Panc1 (cell line): ENCODE measurements around the gene PDYN. TPM values are rescaled to one million over a fixed set of nuclear protein-coding genes. Genes with fewer than 3 reads are reported as not detected.

Source experiments
- ATAC-seq: fragments of 200-7000 bp; cut with Tn5 transposase; 2 replicates; pipeline ENCODE4 v1.9.1; 2020; ENCODE audit warnings: mild to moderate bottlenecking, moderate library complexity
- BruUV-seq: library from RNA; stranded (reverse); fragments of 400-500 nt; replicated peaks from 2 replicates; lab custom pipeline; 2021; lab: Mats Ljungman, UMichigan
- CTCF ChIA-PET: fragments of 300-600 bp; sonication (Branson Sonifier 250); formaldehyde crosslinking; loops from one replicate; lab custom pipeline; 2022; ENCODE audit warnings: antibody characterized with exemption; lab: Charles Lee
- POLR2A ChIA-PET: fragments of 300-600 bp; sonication (Branson Sonifier 250); formaldehyde crosslinking; loops from one replicate; lab custom pipeline; 2022; ENCODE audit warnings: antibody characterized with exemption; lab: Charles Lee
- DNase-seq: peaks from one replicate; pipeline ENCODE4 v3.0.0-alpha.2; 2010; ENCODE audit warnings: low read depth, low spot score
- H3K27ac ChIP-seq: 2 replicates; pipeline ENCODE4 v1.5.1; 2011; ENCODE audit warnings: mild to moderate bottlenecking, low read length, inconsistent platforms
- H3K27me3 ChIP-seq: fragments of 200-500 bp; sonication (Bioruptor generic); 2 replicates; pipeline ENCODE4 v1.6.0; 2014; ENCODE audit warnings: low read length, inconsistent platforms; ENCODE audit not compliant: control insufficient read depth, insufficient read depth
- H3K36me3 ChIP-seq: fragments of 200-500 bp; sonication (Bioruptor generic); 2 replicates; pipeline ENCODE4 v1.5.1; 2014; ENCODE audit warnings: inconsistent platforms, mild to moderate bottlenecking, low read length, moderate library complexity; ENCODE audit not compliant: control insufficient read depth, insufficient read depth
- H3K4me1 ChIP-seq: 2 replicates; pipeline ENCODE4 v1.5.1; 2011; ENCODE audit warnings: inconsistent platforms, mild to moderate bottlenecking, low read length, moderate library complexity; ENCODE audit not compliant: control insufficient read depth, insufficient read depth
- H3K4me3 ChIP-seq, 2 experiments: 2 replicates each; pipeline ENCODE4 v1.5.1; 2011 to 2012; ENCODE audit warnings: low read depth in 2 of 2, low read length in 2 of 2, mild to moderate bottlenecking in 2 of 2, inconsistent platforms in 1 of 2, moderate library complexity in 1 of 2
- H3K9me3 ChIP-seq: fragments of 200-500 bp; sonication (Bioruptor generic); 2 replicates; pipeline ENCODE4 v1.5.1; 2014; ENCODE audit warnings: low read depth, mild to moderate bottlenecking, inconsistent platforms, low read length, moderate library complexity; ENCODE audit not compliant: control insufficient read depth, insufficient read depth
- CTCF ChIP-seq: fragments of 450-650 bp; IDR thresholded peaks from 2 replicates; pipeline ENCODE4 v1.5.1; 2017; ENCODE audit warnings: mild to moderate bottlenecking
- POLR2AphosphoS5 ChIP-seq: IDR thresholded peaks from 2 replicates; pipeline ENCODE4 v1.6.1; 2012; ENCODE audit warnings: mild to moderate bottlenecking, low read depth, low read length, moderate library complexity
- SIN3A ChIP-seq: IDR thresholded peaks from 2 replicates; pipeline ENCODE4 v1.6.1; 2012; ENCODE audit warnings: low read depth, mild to moderate bottlenecking, low read length, moderate library complexity, borderline replicate concordance; ENCODE audit not compliant: insufficient read depth
- TCF7L2 ChIP-seq: IDR thresholded peaks from 2 replicates; pipeline ENCODE4 v1.6.1; 2011; ENCODE audit warnings: mild to moderate bottlenecking, low read depth, low read length, inconsistent platforms
- in situ Hi-C: cut with HindIII; loops from 2 replicates; pipeline ENCODE4 v1.10.0; 2016; ENCODE audit warnings: low sequenced_read_pairs, low pct_unique_long_range_greater_than_20kb
- intact Hi-C: fragments of 100-400 bp; cut with micrococcal nuclease; formaldehyde crosslinking; loops from one replicate; pipeline ENCODE4 v1.10.0; 2022; ENCODE audit not compliant: unreplicated experiment
- total RNA-seq: library from RNA; stranded (reverse); gene quantifications from one replicate; pipeline ENCODE4 v1.2.1, GENCODE V29; 2021; ENCODE audit not compliant: unreplicated experiment
- TF ChIP-seq, protein P1 (sequence below), 2 experiments: IDR thresholded peaks; 2 replicates each; pipeline ENCODE4 v1.6.1; 2011 to 2012; ENCODE audit warnings: low read depth in 2 of 2, control low read depth in 1 of 2, low read length in 1 of 2, mild to moderate bottlenecking in 1 of 2, moderate library complexity in 1 of 2; ENCODE audit not compliant: insufficient read depth in 1 of 2

The PDYN gene
- total RNA-seq, 1 experiment from 2014 or later: not detected

DNA sequence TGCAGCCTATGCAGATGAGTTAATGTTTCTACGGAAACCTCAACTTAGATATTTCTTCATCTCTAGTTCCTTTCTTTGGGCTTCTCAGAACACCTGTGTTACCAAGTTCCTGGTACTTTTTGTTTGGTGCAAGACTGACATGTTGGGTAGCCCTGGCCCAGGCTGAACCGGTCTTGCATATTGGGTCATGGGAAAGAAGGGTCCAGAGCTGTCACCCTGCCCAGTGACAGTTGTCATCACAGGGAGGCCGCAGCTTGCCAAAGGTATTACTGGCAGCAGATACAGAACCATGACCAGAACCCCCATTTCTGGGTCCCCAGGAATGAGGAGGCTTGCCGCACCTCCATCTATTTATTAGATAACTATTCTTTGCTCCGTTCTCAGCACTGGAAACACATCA, 40.2 kb downstream of the PDYN start:
- Histone ChIP-seq H3K4me3 (no peak overlapping the region), H3K9me3 (no peaks in the 10 kb centered on the region), H3K27ac (no peak overlapping the region), H3K36me3 (no peaks in the 10 kb centered on the region), H3K27me3 (peaks cover 3% of the 10 kb centered on the region), H3K4me1 (no peaks in the 10 kb centered on the region)
- in situ Hi-C loops: no loop called here
- TF ChIP-seq, protein P1, sequence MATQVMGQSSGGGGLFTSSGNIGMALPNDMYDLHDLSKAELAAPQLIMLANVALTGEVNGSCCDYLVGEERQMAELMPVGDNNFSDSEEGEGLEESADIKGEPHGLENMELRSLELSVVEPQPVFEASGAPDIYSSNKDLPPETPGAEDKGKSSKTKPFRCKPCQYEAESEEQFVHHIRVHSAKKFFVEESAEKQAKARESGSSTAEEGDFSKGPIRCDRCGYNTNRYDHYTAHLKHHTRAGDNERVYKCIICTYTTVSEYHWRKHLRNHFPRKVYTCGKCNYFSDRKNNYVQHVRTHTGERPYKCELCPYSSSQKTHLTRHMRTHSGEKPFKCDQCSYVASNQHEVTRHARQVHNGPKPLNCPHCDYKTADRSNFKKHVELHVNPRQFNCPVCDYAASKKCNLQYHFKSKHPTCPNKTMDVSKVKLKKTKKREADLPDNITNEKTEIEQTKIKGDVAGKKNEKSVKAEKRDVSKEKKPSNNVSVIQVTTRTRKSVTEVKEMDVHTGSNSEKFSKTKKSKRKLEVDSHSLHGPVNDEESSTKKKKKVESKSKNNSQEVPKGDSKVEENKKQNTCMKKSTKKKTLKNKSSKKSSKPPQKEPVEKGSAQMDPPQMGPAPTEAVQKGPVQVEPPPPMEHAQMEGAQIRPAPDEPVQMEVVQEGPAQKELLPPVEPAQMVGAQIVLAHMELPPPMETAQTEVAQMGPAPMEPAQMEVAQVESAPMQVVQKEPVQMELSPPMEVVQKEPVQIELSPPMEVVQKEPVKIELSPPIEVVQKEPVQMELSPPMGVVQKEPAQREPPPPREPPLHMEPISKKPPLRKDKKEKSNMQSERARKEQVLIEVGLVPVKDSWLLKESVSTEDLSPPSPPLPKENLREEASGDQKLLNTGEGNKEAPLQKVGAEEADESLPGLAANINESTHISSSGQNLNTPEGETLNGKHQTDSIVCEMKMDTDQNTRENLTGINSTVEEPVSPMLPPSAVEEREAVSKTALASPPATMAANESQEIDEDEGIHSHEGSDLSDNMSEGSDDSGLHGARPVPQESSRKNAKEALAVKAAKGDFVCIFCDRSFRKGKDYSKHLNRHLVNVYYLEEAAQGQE (IDR thresholded peaks at IDR 0.05; ENCODE audit: insufficient read depth in 1 of 2, low read depth in 2 of 2, low read length in 1 of 2): no peak
- no peak for TF ChIP-seq SIN3A
- TF ChIP-seq TCF7L2: no peak
- no peak for TF ChIP-seq CTCF
- no peak for TF ChIP-seq POLR2AphosphoS5
- ATAC-seq (no peak), DNase-seq (no peak)
- no TSS peak for BruUV-seq
- ChIA-PET POLR2A (no interaction called here), CTCF (no interaction called here)
- intact Hi-C loops: no loop called here

- H3K27me3 ChIP-seq: peaks cover 3% of the 10 kb centered on the region
- H3K4me1 ChIP-seq: no peaks in the 10 kb centered on the region
- no TSS peak for BruUV-seq
- TF ChIP-seq SIN3A: no peak
- TF ChIP-seq TCF7L2: no peak
- TF ChIP-seq, protein P1 (IDR thresholded peaks at IDR 0.05; ENCODE audit: insufficient read depth in 1 of 2, low read depth in 2 of 2, low read length in 1 of 2): no peak
- DNase-seq (no peak), ATAC-seq (no peak)
- H3K4me3 ChIP-seq: no peak overlapping the region
- intact Hi-C loops (no loop called here), in situ Hi-C loops (no loop called here)
- no peaks in the 10 kb centered on the region for H3K36me3 ChIP-seq
- POLR2A ChIA-PET: no interaction called here
- H3K9me3 ChIP-seq: no peaks in the 10 kb centered on the region
- H3K27ac ChIP-seq: no peak overlapping the region
- CTCF ChIA-PET: no interaction called here
These were observed 40.9 kb downstream of the PDYN start for GRCh38 chr20:1952737-1953530.
